HG03457 (cell line): ENCODE data around the gene RPRM.
"Not testable (repeated sequence)": the region's sequence is repeated elsewhere in the genome, so short reads cannot be mapped to it uniquely, and the experiment has no call there.

ENCODE experiments used
- ATAC-seq: cut with Tn5 transposase; IDR thresholded peaks from one replicate; pipeline ENCODE4 v1.9.1; 2021; ENCODE audit warnings: moderate number of reproducible peaks; ENCODE audit not compliant: unreplicated experiment

RPRM gene

GRCh38 chr2:153461453-153461852 is 17.1 kb downstream of the RPRM start:
- ATAC-seq: no peak

- no peak for ATAC-seq
Observed at GRCh38 chr2:153455861-153456260, 22.7 kb downstream of the RPRM start.

DNA sequence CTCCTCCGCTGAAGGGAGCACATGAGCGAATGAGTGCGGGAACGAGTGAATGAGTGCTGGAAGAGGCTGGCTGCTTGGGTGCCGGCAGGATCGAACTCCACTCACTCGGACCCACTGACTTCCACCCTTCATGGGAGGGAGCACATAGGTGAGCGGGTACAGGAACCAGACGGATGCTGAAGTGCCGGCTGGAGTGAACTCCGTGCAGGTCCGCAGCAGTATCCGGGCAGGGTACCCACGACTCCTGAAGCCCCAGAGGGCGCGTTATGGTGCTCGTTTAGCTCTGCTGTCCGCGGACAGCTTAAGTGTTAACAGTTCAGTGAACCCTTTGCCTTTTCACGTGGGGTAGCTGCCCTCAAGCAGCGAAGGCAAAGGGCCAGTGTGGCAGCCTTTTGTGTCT is 23.2 kb downstream of the RPRM start:
- no peak for ATAC-seq

DNA sequence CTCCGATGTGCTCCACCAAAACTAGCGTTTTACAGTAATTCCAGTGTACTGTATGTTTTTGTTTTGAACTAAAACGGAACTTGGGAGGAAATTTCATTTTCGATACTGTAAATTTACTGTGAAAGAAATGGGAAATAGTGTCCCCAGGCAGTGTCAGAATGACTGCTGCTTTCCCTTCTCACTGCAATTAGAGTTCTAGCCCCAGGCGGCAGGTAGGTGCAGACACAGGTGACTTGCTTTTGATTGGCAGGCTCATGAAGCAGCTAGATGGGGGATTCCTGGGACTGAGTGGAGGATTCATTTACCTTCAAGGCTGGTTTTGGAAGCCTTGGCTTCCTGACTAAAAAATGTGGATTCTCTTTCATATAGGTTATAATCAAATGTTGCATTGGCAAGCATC is 27.0 kb downstream of the RPRM start:
- no peak for ATAC-seq

DNA sequence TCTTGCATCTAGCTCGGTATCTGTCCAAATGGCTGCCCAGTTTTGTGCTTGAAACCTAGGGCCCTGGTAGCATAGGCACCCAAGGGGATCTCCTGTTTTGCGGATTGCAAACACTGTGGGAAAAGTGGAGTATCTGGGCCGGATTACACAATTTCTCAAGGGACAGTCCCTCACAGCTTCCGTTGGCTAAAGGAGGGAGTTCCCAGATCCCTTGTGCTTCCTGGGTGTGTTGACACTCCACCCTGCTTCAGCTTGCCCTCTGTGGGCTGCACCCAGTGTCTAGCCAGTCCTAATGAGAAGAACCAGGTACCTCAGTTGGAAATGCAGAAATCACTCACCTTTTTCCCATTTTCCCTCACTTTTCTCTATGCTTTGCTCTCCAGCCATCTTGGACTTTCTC is 35.5 kb downstream of the RPRM start:
- no peak for ATAC-seq

DNA sequence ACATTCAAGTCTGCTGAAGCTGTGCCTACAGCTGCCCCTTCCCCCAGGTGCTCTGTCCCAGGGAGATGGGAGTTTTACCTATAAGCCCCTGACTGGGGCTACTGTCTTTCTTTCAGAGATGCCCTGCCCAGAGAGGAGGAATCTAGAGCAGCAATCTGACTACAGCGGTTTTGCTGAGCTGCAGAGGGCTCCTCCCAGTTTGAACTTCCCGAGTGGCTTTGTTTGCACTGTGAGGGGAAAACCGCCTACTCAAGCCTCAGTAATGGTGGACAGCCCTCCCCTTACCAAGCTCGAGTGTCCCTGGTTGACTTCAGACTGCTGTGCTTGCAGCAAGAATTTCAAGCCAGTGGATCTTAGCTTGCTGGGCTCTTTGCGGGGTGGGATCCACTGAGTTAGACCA is 35.9 kb downstream of the RPRM start:
- ATAC-seq: not testable (repeated sequence)

DNA sequence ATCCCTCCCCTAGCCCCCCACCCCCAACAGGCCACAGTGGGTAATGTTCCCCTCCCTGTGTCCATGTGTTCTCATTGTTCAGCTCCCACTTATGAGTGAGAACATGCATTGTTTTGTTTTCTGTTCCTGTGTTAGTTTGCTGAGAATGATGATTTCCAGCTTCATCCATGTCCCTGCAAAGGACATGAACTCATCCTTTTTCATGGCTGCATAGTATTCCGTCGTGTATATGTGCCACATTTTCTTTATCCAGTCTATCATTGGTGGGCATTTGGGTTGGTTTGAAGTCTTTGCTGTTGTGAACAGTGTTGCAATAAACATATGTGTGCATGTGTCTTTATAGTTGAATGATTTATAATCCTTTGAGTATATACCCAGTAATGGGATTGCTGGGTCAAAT is 38.5 kb downstream of the RPRM start:
- not testable (repeated sequence) for ATAC-seq

- ATAC-seq: no peak
Observed at GRCh38 chr2:153433403-153433802, 45.2 kb downstream of the RPRM start.

DNA sequence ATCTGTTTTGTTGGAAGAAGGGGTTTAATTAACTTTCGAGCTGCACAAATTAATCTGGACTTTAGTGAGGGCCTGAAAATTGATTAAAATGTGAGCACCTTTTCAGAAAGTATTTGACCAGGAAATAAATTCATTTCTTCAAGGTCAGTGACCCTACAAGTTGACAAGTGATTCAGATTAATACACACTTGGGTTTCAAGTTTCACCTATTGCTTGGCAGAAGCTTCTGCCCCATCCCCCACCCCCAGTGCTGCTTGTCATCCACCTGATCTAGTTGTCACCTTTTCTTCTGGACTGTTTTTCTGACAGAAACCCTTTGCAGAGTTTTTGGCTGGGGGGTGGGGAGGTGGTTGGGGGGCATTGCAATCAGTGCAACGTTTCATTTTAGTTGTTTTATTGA is 46.2 kb downstream of the RPRM start:
- ATAC-seq: no peak

GRCh38 chr2:153431114-153431513 is 47.4 kb downstream of the RPRM start:
- no peak for ATAC-seq
